ENCODE data around the gene NUP35.

DNA sequence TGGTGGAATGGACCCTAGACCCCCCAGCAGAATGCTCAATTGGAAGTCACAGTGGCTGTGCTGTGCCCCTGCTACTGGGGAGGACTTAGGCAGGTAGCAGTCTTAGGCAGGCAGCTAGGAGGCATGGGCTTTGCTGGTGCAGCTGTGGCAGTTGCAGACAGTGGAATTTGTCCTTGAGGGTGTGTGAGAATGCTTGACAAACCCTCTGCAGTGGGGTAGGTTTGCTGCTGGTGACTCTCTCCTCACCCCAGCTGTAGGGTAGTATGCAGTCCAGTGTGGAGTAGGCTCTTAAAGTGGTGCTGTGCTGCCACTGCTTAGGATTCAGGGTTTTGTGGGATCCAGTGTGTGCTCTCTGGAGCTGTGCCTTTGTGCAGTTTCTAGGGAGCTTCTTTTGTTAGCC lies 61.3 kb downstream of the NUP35 start:
- TF ChIP-seq CTCF (IDR thresholded peaks at IDR 0.05; ENCODE audit: poor library complexity, severe bottlenecking) (no peak), MXI1 (conservative IDR thresholded peaks at IDR 0.05; ENCODE audit: poor library complexity, severe bottlenecking) (no peak), EZH2 (IDR thresholded peaks at IDR 0.05; ENCODE audit: borderline replicate concordance, insufficient read depth, low read length, poor library complexity, severe bottlenecking) (no peak)
- TF ChIP-seq, protein P1, sequence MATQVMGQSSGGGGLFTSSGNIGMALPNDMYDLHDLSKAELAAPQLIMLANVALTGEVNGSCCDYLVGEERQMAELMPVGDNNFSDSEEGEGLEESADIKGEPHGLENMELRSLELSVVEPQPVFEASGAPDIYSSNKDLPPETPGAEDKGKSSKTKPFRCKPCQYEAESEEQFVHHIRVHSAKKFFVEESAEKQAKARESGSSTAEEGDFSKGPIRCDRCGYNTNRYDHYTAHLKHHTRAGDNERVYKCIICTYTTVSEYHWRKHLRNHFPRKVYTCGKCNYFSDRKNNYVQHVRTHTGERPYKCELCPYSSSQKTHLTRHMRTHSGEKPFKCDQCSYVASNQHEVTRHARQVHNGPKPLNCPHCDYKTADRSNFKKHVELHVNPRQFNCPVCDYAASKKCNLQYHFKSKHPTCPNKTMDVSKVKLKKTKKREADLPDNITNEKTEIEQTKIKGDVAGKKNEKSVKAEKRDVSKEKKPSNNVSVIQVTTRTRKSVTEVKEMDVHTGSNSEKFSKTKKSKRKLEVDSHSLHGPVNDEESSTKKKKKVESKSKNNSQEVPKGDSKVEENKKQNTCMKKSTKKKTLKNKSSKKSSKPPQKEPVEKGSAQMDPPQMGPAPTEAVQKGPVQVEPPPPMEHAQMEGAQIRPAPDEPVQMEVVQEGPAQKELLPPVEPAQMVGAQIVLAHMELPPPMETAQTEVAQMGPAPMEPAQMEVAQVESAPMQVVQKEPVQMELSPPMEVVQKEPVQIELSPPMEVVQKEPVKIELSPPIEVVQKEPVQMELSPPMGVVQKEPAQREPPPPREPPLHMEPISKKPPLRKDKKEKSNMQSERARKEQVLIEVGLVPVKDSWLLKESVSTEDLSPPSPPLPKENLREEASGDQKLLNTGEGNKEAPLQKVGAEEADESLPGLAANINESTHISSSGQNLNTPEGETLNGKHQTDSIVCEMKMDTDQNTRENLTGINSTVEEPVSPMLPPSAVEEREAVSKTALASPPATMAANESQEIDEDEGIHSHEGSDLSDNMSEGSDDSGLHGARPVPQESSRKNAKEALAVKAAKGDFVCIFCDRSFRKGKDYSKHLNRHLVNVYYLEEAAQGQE (IDR thresholded peaks at IDR 0.05; ENCODE audit: borderline replicate concordance): no peak
